Caco-2 (cell line): ENCODE measurements around the gene TRIM59. TPM values are rescaled to one million over a fixed set of nuclear protein-coding genes. Genes with fewer than 3 reads are reported as not detected.

Experiments used
- BruUV-seq: library from RNA; stranded (reverse); fragments of 400-500 nt; replicated peaks from 2 replicates; lab custom pipeline; 2021; lab: Mats Ljungman, UMichigan
- CTCF ChIA-PET: fragments of 300-600 bp; sonication (Branson Sonifier 250); formaldehyde crosslinking; loops from one replicate; lab custom pipeline; 2022; ENCODE audit warnings: antibody characterized with exemption; lab: Charles Lee
- POLR2A ChIA-PET: fragments of 300-600 bp; sonication (Branson Sonifier 250); formaldehyde crosslinking; loops from one replicate; lab custom pipeline; 2022; ENCODE audit warnings: antibody characterized with exemption; lab: Charles Lee
- DNase-seq, 2 experiments: peaks; one replicate each; pipeline versions ENCODE4 v3.0.0 to v3.0.0-alpha.2; 2020 to 2022
- H3K27me3 ChIP-seq: replicated peaks from 2 replicates; pipeline ENCODE4 v1.6.0; 2011; ENCODE audit warnings: low read length; ENCODE audit not compliant: control insufficient read depth, insufficient read depth
- H3K36me3 ChIP-seq: 2 replicates; pipeline ENCODE4 v1.5.1; 2011; ENCODE audit warnings: low read length; ENCODE audit not compliant: control insufficient read depth, insufficient read depth
- H3K4me1 ChIP-seq: fragments of 250-450 bp; sonication (Bioruptor Pico); 2 replicates; pipeline ENCODE4 v1.5.1; 2020; ENCODE audit warnings: mild to moderate bottlenecking
- H3K4me3 ChIP-seq: 2 replicates; pipeline ENCODE4 v1.5.1; 2011; ENCODE audit warnings: low read depth, mild to moderate bottlenecking, control low read depth, low read length
- H3K9me3 ChIP-seq: fragments of 250-450 bp; sonication (Bioruptor Pico); 2 replicates; pipeline ENCODE4 v1.5.1; 2020; ENCODE audit warnings: mild to moderate bottlenecking, moderate library complexity
- H3K27ac Mint-ChIP-seq: one replicate; pipeline ENCODE4 v1.8.0; 2022; ENCODE audit warnings: mixed read lengths; ENCODE audit not compliant: unreplicated experiment
- H3K27me3 Mint-ChIP-seq: one replicate; pipeline ENCODE4 v1.8.0; 2022; ENCODE audit warnings: mixed read lengths; ENCODE audit not compliant: insufficient read depth, unreplicated experiment
- H3K36me3 Mint-ChIP-seq: one replicate; pipeline ENCODE4 v1.8.0; 2022; ENCODE audit warnings: mild to moderate bottlenecking, mixed read lengths; ENCODE audit not compliant: insufficient read depth, unreplicated experiment
- H3K4me1 Mint-ChIP-seq: one replicate; pipeline ENCODE4 v1.8.0; 2022; ENCODE audit warnings: low read depth, mixed read lengths; ENCODE audit not compliant: unreplicated experiment
- H3K4me3 Mint-ChIP-seq: one replicate; pipeline ENCODE4 v1.8.0; 2022; ENCODE audit warnings: mild to moderate bottlenecking, moderate library complexity, mixed read lengths; ENCODE audit not compliant: unreplicated experiment
- H3K9me3 Mint-ChIP-seq: one replicate; pipeline ENCODE4 v1.8.0; 2022; ENCODE audit warnings: mixed read lengths; ENCODE audit not compliant: unreplicated experiment
- CTCF ChIP-seq, 2 experiments: fragments of 200-600 bp in 1 of 2; IDR thresholded peaks; 1 replicate in 1 of 2; 2 replicates in 1 of 2; pipeline versions ENCODE4 v1.5.1 to v1.8.0; 2011 to 2022; ENCODE audit warnings: antibody characterized with exemption in 1 of 2, control low read depth in 1 of 2, inconsistent platforms in 1 of 2, low read depth in 1 of 2, low read length in 1 of 2, mild to moderate bottlenecking in 1 of 2, moderate library complexity in 1 of 2; ENCODE audit not compliant: insufficient read depth in 1 of 2, severe bottlenecking in 1 of 2, unreplicated experiment in 1 of 2
- intact Hi-C: fragments of 100-400 bp; cut with micrococcal nuclease; formaldehyde crosslinking; loops from one replicate; pipeline ENCODE4 v1.10.0; 2022; ENCODE audit not compliant: unreplicated experiment
- total RNA-seq: library from RNA; stranded (reverse); gene quantifications from 2 replicates; pipeline ENCODE4 v1.2.3, GENCODE V29; 2022

TRIM59 gene
- total RNA-seq, 1 experiment from 2014 or later: 4.5 TPM

GRCh38 chr3:160440687-160441086 lies 8.9 kb downstream of the TRIM59 start:
- Histone ChIP-seq H3K9me3 (no peaks in the 10 kb centered on the region), H3K4me1 (no peaks in the 10 kb centered on the region), H3K36me3 (no peaks in the 10 kb centered on the region; the same call in 1 of the 2 replicates), H3K4me3 (no peak overlapping the region), H3K27me3 (no peaks in the 10 kb centered on the region)
- Mint-ChIP-seq H3K4me1 (no peaks in the 10 kb centered on the region), H3K4me3 (no peak overlapping the region), H3K27ac (no peak overlapping the region), H3K27me3 (no peaks in the 10 kb centered on the region), H3K36me3 (peaks cover 24% of the 10 kb centered on the region), H3K9me3 (no peaks in the 10 kb centered on the region)
- no TSS peak for BruUV-seq
- no peak for TF ChIP-seq CTCF (IDR thresholded peaks at IDR 0.05; ENCODE audit: insufficient read depth in 1 of 2, low read depth in 1 of 2, low read length in 1 of 2, severe bottlenecking in 1 of 2, unreplicated experiment in 1 of 2)
- ChIA-PET POLR2A (no interaction called here), CTCF (no interaction called here)
- intact Hi-C loops: no loop called here
- no peak for DNase-seq

GRCh38 chr3:160437083-160437455 lies 12.5 kb downstream of the TRIM59 start:
- no peaks in the 10 kb centered on the region for H3K9me3 Mint-ChIP-seq
- no peak overlapping the region for H3K4me3 Mint-ChIP-seq
- H3K4me1 Mint-ChIP-seq: no peaks in the 10 kb centered on the region
- TF ChIP-seq CTCF (IDR thresholded peaks at IDR 0.05; ENCODE audit: insufficient read depth in 1 of 2, low read depth in 1 of 2, low read length in 1 of 2, severe bottlenecking in 1 of 2, unreplicated experiment in 1 of 2): no peak
- H3K27me3 Mint-ChIP-seq: no peaks in the 10 kb centered on the region
- POLR2A ChIA-PET: no interaction called here
- Histone ChIP-seq H3K27me3 (no peaks in the 10 kb centered on the region), H3K9me3 (no peaks in the 10 kb centered on the region), H3K4me1 (no peaks in the 10 kb centered on the region), H3K4me3 (no peak overlapping the region), H3K36me3 (peaks cover 2% of the 10 kb centered on the region; the same call in 1 of the 2 replicates)
- peaks cover 57% of the 10 kb centered on the region for H3K36me3 Mint-ChIP-seq
- CTCF ChIA-PET: no interaction called here
- BruUV-seq: no TSS peak
- intact Hi-C loops: no loop called here
- no peak for DNase-seq
- H3K27ac Mint-ChIP-seq: no peak overlapping the region

GRCh38 chr3:160435747-160436146 lies 13.8 kb downstream of the TRIM59 start:
- Histone ChIP-seq H3K36me3 (peaks cover 2% of the 10 kb centered on the region; the same call in 1 of the 2 replicates), H3K27me3 (no peaks in the 10 kb centered on the region), H3K4me1 (no peaks in the 10 kb centered on the region), H3K9me3 (no peaks in the 10 kb centered on the region), H3K4me3 (no peak overlapping the region)
- no TSS peak for BruUV-seq
- Mint-ChIP-seq H3K36me3 (peaks cover 70% of the 10 kb centered on the region), H3K27ac (no peak overlapping the region), H3K4me1 (no peaks in the 10 kb centered on the region), H3K27me3 (no peaks in the 10 kb centered on the region), H3K9me3 (no peaks in the 10 kb centered on the region), H3K4me3 (no peak overlapping the region)
- POLR2A ChIA-PET: no interaction called here
- no peak for DNase-seq
- CTCF ChIA-PET: no interaction called here
- no peak for TF ChIP-seq CTCF (IDR thresholded peaks at IDR 0.05; ENCODE audit: insufficient read depth in 1 of 2, low read depth in 1 of 2, low read length in 1 of 2, severe bottlenecking in 1 of 2, unreplicated experiment in 1 of 2)
- intact Hi-C loops: no loop called here
